Adrenal gland (tissue), 12 donors: ENCODE measurements around the gene ANK3. TPM values are rescaled to one million over a fixed set of nuclear protein-coding genes. Genes with fewer than 3 reads are reported as not detected.
A peak's percentile ranks its signal among the peaks of the same experiment; 100 is the strongest.

Experiments
- DNase-seq, 7 donors: peaks; one replicate each; pipeline ENCODE4 v3.0.0-alpha.2; 2019 to 2020
- H3K27ac ChIP-seq, 5 donors: fragments of 200-600 bp; sonication (generic) in 4 of 5; 1 replicate in 3 of 5; 2 replicates in 2 of 5; pipeline versions ENCODE4 v1.5.1 to v1.8.0; 2016 to 2020; ENCODE audit warnings: mild to moderate bottlenecking in 1 of 5
- H3K27me3 ChIP-seq: fragments of 200-600 bp; 2 replicates; pipeline ENCODE4 v1.8.0; 2021
- H3K36me3 ChIP-seq, 2 donors: fragments of 200-600 bp; replicated peaks in 1 of 2; 1 replicate in 1 of 2; 2 replicates in 1 of 2; pipeline versions ENCODE4 v1.5.1 to v1.8.0; 2018 to 2022
- H3K4me1 ChIP-seq, 2 donors: fragments of 200-600 bp; replicated peaks in 1 of 2; 1 replicate in 1 of 2; 2 replicates in 1 of 2; pipeline versions ENCODE4 v1.5.1 to v1.8.0; 2018 to 2021
- H3K4me3 ChIP-seq, 4 donors: fragments of 200-600 bp; sonication (generic) in 3 of 4; one replicate each; pipeline ENCODE4 v1.5.1; 2016 to 2018
- H3K9me3 ChIP-seq, 3 donors: fragments of 200-600 bp; sonication (generic) in 1 of 3; replicated peaks in 1 of 3; 1 replicate in 2 of 3; 2 replicates in 1 of 3; pipeline versions ENCODE4 v1.5.1 to v1.8.0; 2016 to 2021
- CTCF ChIP-seq, 6 experiments: fragments of 450-650 bp in 4 of 6; fragments of 200-600 bp in 2 of 6; sonication (generic) in 1 of 6; IDR thresholded peaks; 1 replicate in 5 of 6; 2 replicates in 1 of 6; pipeline versions ENCODE4 v1.5.1 to v1.8.0; 2016 to 2021; ENCODE audit warnings: antibody characterized with exemption in 6 of 6, mild to moderate bottlenecking in 2 of 6, moderate library complexity in 1 of 6
- POLR2A ChIP-seq, 2 donors: fragments of 450-650 bp; IDR thresholded peaks; one replicate each; pipeline ENCODE4 v1.6.1; 2017; ENCODE audit warnings: antibody characterized with exemption in 2 of 2, mild to moderate bottlenecking in 2 of 2, moderate library complexity in 1 of 2
- WGBS, 4 donors: extraction: QIAGEN DNeasy Blood & Tissue Kit in 2 of 4; methylation state at CpG; one replicate each; pipeline versions ENCODE4 v1.1.5 to v1.1.7; 2013 to 2017; 5-methylcytosine and 5-hydroxymethylcytosine counted together
- intact Hi-C, 2 donors: fragments of 100-400 bp; cut with DNase I; formaldehyde crosslinking; loops; one replicate each; pipeline versions ENCODE4 v1.14.1 to v1.15.0; 2022 to 2023
- polyA plus RNA-seq, 3 donors: library from polyadenylated mRNA; stranded (reverse); fragments of 200-250 nt in 2 of 3; fragments of 350-450 nt in 1 of 3; fragmentation: Illumina TruSeq in 1 of 3; extraction: RNeasy Lipid Tissue Mini Kit (QIAGEN cat#74804) in 1 of 3; gene quantifications; one replicate each; pipeline ENCODE4 v1.2.3, GENCODE V29; 2013 to 2014
- total RNA-seq, 9 donors: library from RNA; depleted of rRNA in 4 of 9; stranded (reverse); fragments of >200 nt in 4 of 9; fragments of 120-200 nt in 1 of 9; fragmentation: NEBNext Ultra II Directional in 1 of 9; extraction: Animal tissue kit (Norgen Biotek cat#: 25700) in 1 of 9; gene quantifications; one replicate each; pipeline versions ENCODE4 v1.1.0 to v1.2.4, GENCODE V29; 2013 to 2023
- donor health status: healthy with polysubstance abuse.
- donor health status: Bipolar disorder and iron deficiency.
- donor health status: DM: yes; HTN: yes; CAD: no.
- donor health status: DM: no; HTN: no; CAD: no.
- donor health status: DM: no; HTN: no; CAD: no.
- donor health status: DM: yes; HTN: yes; CAD: no.

Gene ANK3
- total and polyA plus RNA-seq, 12 donors, result 2.6 to 48.1 (median 15.2) TPM

GRCh38 chr10:60351191-60351853 is 38.4 kb downstream of the ANK3 start:
- no peaks in the 10 kb centered on the region for H3K36me3 ChIP-seq
- WGBS, 4 donors, result 59 to 67% (median 64%) methylated on average over 4 of the region's 4 CpGs
- no peaks in the 10 kb centered on the region for H3K9me3 ChIP-seq
- H3K27ac ChIP-seq, result peak overlapping the region in 1 of 5 donors; percentile 22
- intact Hi-C loops, result no loop called here
- no peak for DNase-seq
- TF ChIP-seq POLR2A (IDR thresholded peaks at IDR 0.05) (no peak), CTCF (IDR thresholded peaks at IDR 0.05) (no peak)
- no peaks in the 10 kb centered on the region for H3K27me3 ChIP-seq
- no peak overlapping the region for H3K4me3 ChIP-seq
- H3K4me1 ChIP-seq, result no peaks in the 10 kb centered on the region

DNA sequence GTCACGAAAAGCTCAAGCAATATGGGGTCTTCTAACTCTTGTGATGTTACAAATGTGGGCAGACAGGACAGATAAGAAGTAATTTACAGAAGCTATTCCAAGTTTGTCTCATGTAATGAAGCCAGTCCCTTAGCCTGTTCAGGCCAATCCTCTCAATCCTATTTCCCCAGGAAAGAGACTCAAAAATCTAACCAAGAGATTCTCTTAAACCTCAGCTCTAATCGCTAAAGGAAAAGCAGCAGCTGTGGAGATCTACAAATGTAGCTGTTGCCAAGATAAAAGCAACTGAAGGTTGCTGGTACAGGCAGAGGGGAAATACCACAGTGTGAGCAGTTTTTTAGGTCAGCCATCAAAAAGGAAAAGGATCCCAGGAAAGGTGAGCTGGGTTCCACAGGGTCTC is 39.3 kb downstream of the ANK3 start:
- DNase-seq, result no peak
- no peaks in the 10 kb centered on the region for H3K36me3 ChIP-seq
- H3K4me3 ChIP-seq, result no peak overlapping the region
- H3K4me1 ChIP-seq, result no peaks in the 10 kb centered on the region
- no peak for TF ChIP-seq POLR2A (IDR thresholded peaks at IDR 0.05)
- H3K27me3 ChIP-seq, result no peaks in the 10 kb centered on the region
- H3K9me3 ChIP-seq, result no peaks in the 10 kb centered on the region
- 53 to 58% (median 54%) methylated on average over 2 of the region's 2 CpGs for WGBS, 4 donors
- intact Hi-C loops, result no loop called here
- H3K27ac ChIP-seq, result peak overlapping the region in 2 of 5 donors; percentile 22 to 30

- Histone ChIP-seq H3K4me1 (no peaks in the 10 kb centered on the region), H3K9me3 (no peaks in the 10 kb centered on the region), H3K4me3 (no peak overlapping the region), H3K36me3 (no peaks in the 10 kb centered on the region), H3K27me3 (no peaks in the 10 kb centered on the region), H3K27ac (peak overlapping the region in 2 of 5 donors; percentile 15 to 35)
- TF ChIP-seq CTCF (IDR thresholded peaks at IDR 0.05), result no peak
- TF ChIP-seq POLR2A (IDR thresholded peaks at IDR 0.05), result no peak
- intact Hi-C loops, result no loop called here
- no peak for DNase-seq
- WGBS, 4 donors, result 63 to 76% (median 74%) methylated on average over 2 of the region's 2 CpGs
Observed at GRCh38 chr10:60349426-60349825, 40.2 kb downstream of the ANK3 start.

GRCh38 chr10:60348982-60349381 is 40.7 kb downstream of the ANK3 start:
- 66 to 87% (median 76%) methylated on average over 2 of the region's 2 CpGs for WGBS, 4 donors
- no peaks in the 10 kb centered on the region for H3K27me3 ChIP-seq
- H3K4me3 ChIP-seq, result no peak overlapping the region
- peak overlapping the region in 1 of 5 donors; percentile 15 for H3K27ac ChIP-seq
- DNase-seq, result no peak
- H3K36me3 ChIP-seq, result no peaks in the 10 kb centered on the region
- TF ChIP-seq CTCF (IDR thresholded peaks at IDR 0.05), result no peak
- TF ChIP-seq POLR2A (IDR thresholded peaks at IDR 0.05), result no peak
- intact Hi-C loops, result no loop called here
- H3K4me1 ChIP-seq, result no peaks in the 10 kb centered on the region
- H3K9me3 ChIP-seq, result no peaks in the 10 kb centered on the region

GRCh38 chr10:60347270-60347669 is 42.4 kb downstream of the ANK3 start:
- TF ChIP-seq POLR2A (IDR thresholded peaks at IDR 0.05) (no peak), CTCF (IDR thresholded peaks at IDR 0.05) (no peak)
- no peak overlapping the region for H3K4me3 ChIP-seq
- H3K9me3 ChIP-seq, result no peaks in the 10 kb centered on the region
- no peaks in the 10 kb centered on the region for H3K36me3 ChIP-seq
- no peaks in the 10 kb centered on the region for H3K27me3 ChIP-seq
- WGBS, 4 donors, result 95 to 100% (median 98%) methylated on average over 1 of the region's 1 CpG
- H3K27ac ChIP-seq, result no peak overlapping the region
- no peak for DNase-seq
- H3K4me1 ChIP-seq, result no peaks in the 10 kb centered on the region
- intact Hi-C loops, result no loop called here
